Measurements from ENCODE around the gene TM4SF20. TPM values are rescaled to one million over a fixed set of nuclear protein-coding genes. Genes with fewer than 3 reads are reported as not detected.

Gene TM4SF20
- polyA plus RNA-seq, 4 donors, result 175 to 336 (median 206) TPM

DNA sequence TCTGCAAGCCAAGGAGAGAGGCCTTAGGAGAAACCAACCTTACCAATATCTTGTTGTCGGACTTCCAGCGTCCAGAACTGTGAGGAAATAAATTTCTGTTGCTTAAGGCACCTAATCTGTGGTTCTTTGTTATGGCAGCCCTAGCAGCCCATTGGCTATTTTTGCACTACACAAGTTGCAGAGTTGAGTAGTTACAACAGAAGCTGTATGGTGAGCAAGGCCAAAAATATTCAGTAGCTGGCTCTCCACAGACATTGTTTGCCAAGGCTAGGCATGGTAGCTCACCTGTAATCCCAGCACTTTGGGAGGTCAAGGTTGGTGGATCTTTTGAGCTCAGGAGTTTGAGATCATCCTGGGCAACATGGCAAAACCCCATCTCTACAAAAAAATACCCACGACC is 35.7 kb upstream of the TM4SF20 start:
- H3K36me3 ChIP-seq (ENCODE audit: control insufficient read depth in 3 of 3, insufficient read depth in 2 of 3, low read depth in 1 of 3, low read length in 3 of 3), result no peaks in the 10 kb centered on the region
- no peaks in the 10 kb centered on the region for H3K9me3 ChIP-seq (ENCODE audit: control insufficient read depth in 2 of 2, insufficient read depth in 1 of 2, low read depth in 1 of 2, low read length in 1 of 2)
- H3K27ac ChIP-seq (ENCODE audit: low read depth in 1 of 3, low read length in 2 of 3), result no peak overlapping the region
- H3K4me1 ChIP-seq (ENCODE audit: control insufficient read depth in 3 of 3, insufficient read depth in 2 of 3, low read depth in 1 of 3, low read length in 2 of 3), result peaks cover 0 to 19% (median 4%) of the 10 kb centered on the region in 3 donors
- WGBS, 3 donors, result 86 to 97% (median 89%) methylated on average over 3 of the region's 3 CpGs
- no peaks in the 10 kb centered on the region for H3K27me3 ChIP-seq (ENCODE audit: control insufficient read depth in 3 of 3, insufficient read depth in 3 of 3, low read length in 3 of 3)
- DNase-seq, result no peak
- no peak overlapping the region for H3K4me3 ChIP-seq (ENCODE audit: low read depth in 1 of 3, low read length in 3 of 3)
- FAIRE-seq, result no peak

DNA sequence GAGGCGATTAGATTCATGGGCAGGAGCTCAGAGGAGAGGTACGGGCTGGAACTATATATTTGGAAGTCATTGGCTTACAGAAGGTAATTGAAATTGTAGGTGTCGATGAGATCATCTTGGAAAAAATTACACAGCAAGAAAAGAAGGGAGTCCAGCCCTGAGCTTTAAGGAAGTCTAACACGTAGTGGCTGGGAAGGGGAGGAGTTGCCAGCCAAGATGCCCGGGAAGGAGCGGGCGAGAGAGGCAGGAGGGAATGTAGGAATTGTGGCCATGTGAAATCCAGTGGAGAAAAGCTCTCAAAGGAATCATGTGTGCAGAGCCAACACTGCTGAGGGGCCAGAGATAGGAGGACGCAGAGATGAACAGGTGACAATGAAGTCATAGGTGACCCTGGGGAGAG is 34.3 kb upstream of the TM4SF20 start:
- Histone ChIP-seq H3K4me3 (ENCODE audit: low read depth in 1 of 3, low read length in 3 of 3) (no peak overlapping the region), H3K27me3 (ENCODE audit: control insufficient read depth in 3 of 3, insufficient read depth in 3 of 3, low read length in 3 of 3) (no peaks in the 10 kb centered on the region), H3K9me3 (ENCODE audit: control insufficient read depth in 2 of 2, insufficient read depth in 1 of 2, low read depth in 1 of 2, low read length in 1 of 2) (no peaks in the 10 kb centered on the region), H3K36me3 (ENCODE audit: control insufficient read depth in 3 of 3, insufficient read depth in 2 of 3, low read depth in 1 of 3, low read length in 3 of 3) (no peaks in the 10 kb centered on the region), H3K27ac (ENCODE audit: low read depth in 1 of 3, low read length in 2 of 3) (peak overlapping the region in 1 of 3 donors; percentile 61), H3K4me1 (ENCODE audit: control insufficient read depth in 3 of 3, insufficient read depth in 2 of 3, low read depth in 1 of 3, low read length in 2 of 3) (peaks cover 0 to 11% (median 4%) of the 10 kb centered on the region in 3 donors)
- DNase-seq (peak in 1 of 2 donors; percentile 45), FAIRE-seq (no peak)
- WGBS, 3 donors, result 81 to 88% (median 81%) methylated on average over 8 of the region's 8 CpGs

GRCh38 chr2:227412877-227413276 is 33.8 kb upstream of the TM4SF20 start:
- no peaks in the 10 kb centered on the region for H3K27me3 ChIP-seq (ENCODE audit: control insufficient read depth in 3 of 3, insufficient read depth in 3 of 3, low read length in 3 of 3)
- no peaks in the 10 kb centered on the region for H3K9me3 ChIP-seq (ENCODE audit: control insufficient read depth in 2 of 2, insufficient read depth in 1 of 2, low read depth in 1 of 2, low read length in 1 of 2)
- WGBS, 3 donors, result 89 to 90% (median 90%) methylated on average over 5 of the region's 5 CpGs
- peak overlapping the region in 1 of 3 donors; percentile 61 for H3K27ac ChIP-seq (ENCODE audit: low read depth in 1 of 3, low read length in 2 of 3)
- H3K4me1 ChIP-seq (ENCODE audit: control insufficient read depth in 3 of 3, insufficient read depth in 2 of 3, low read depth in 1 of 3, low read length in 2 of 3), result peaks cover 0 to 8% (median 4%) of the 10 kb centered on the region in 3 donors
- H3K4me3 ChIP-seq (ENCODE audit: low read depth in 1 of 3, low read length in 3 of 3), result no peak overlapping the region
- DNase-seq (no peak), FAIRE-seq (no peak)
- no peaks in the 10 kb centered on the region for H3K36me3 ChIP-seq (ENCODE audit: control insufficient read depth in 3 of 3, insufficient read depth in 2 of 3, low read depth in 1 of 3, low read length in 3 of 3)

- Histone ChIP-seq H3K9me3 (ENCODE audit: control insufficient read depth in 2 of 2, insufficient read depth in 1 of 2, low read depth in 1 of 2, low read length in 1 of 2) (no peaks in the 10 kb centered on the region), H3K27me3 (ENCODE audit: control insufficient read depth in 3 of 3, insufficient read depth in 3 of 3, low read length in 3 of 3) (no peaks in the 10 kb centered on the region), H3K4me3 (ENCODE audit: low read depth in 1 of 3, low read length in 3 of 3) (no peak overlapping the region), H3K36me3 (ENCODE audit: control insufficient read depth in 3 of 3, insufficient read depth in 2 of 3, low read depth in 1 of 3, low read length in 3 of 3) (no peaks in the 10 kb centered on the region), H3K4me1 (ENCODE audit: control insufficient read depth in 3 of 3, insufficient read depth in 2 of 3, low read depth in 1 of 3, low read length in 2 of 3) (peaks cover 0 to 7% (median 4%) of the 10 kb centered on the region in 3 donors), H3K27ac (ENCODE audit: low read depth in 1 of 3, low read length in 2 of 3) (no peak overlapping the region)
- WGBS, 3 donors, result 88 to 91% (median 90%) methylated on average over 3 of the region's 3 CpGs
- DNase-seq, result no peak
- FAIRE-seq, result no peak
Measured at GRCh38 chr2:227411990-227412350, 32.9 kb upstream of the TM4SF20 start.

- Histone ChIP-seq H3K4me1 (ENCODE audit: control insufficient read depth in 3 of 3, insufficient read depth in 2 of 3, low read depth in 1 of 3, low read length in 2 of 3) (peaks cover 3 to 12% (median 3%) of the 10 kb centered on the region in 3 donors), H3K4me3 (ENCODE audit: low read depth in 1 of 3, low read length in 3 of 3) (no peak overlapping the region), H3K27ac (ENCODE audit: low read depth in 1 of 3, low read length in 2 of 3) (no peak overlapping the region), H3K9me3 (ENCODE audit: control insufficient read depth in 2 of 2, insufficient read depth in 1 of 2, low read depth in 1 of 2, low read length in 1 of 2) (no peaks in the 10 kb centered on the region), H3K36me3 (ENCODE audit: control insufficient read depth in 3 of 3, insufficient read depth in 2 of 3, low read depth in 1 of 3, low read length in 3 of 3) (no peaks in the 10 kb centered on the region), H3K27me3 (ENCODE audit: control insufficient read depth in 3 of 3, insufficient read depth in 3 of 3, low read length in 3 of 3) (no peaks in the 10 kb centered on the region)
- DNase-seq, result no peak
- FAIRE-seq, result no peak
- WGBS, 3 donors, result 82 to 91% (median 85%) methylated on average over 9 of the region's 9 CpGs
Measured at GRCh38 chr2:227411320-227411989, 32.3 kb upstream of the TM4SF20 start.

DNA sequence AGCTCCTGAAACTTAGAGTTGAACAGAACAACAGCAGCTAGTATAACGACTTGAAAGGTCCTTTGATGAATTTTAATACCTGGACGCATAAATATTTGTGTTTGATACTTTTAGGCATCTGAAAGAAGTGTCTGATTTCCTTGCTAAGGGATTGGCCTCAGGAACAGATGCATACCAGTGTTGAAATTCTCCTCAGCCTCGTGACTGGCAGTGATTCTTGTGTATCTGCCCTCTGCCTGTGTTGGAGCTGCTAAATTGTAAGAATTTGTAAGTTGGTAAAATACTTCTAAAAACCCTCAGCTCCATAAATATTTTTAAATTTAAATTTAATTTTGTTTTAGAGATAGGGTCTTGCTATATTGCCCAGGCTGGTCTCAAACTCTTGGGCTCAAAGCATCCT is 31.1 kb upstream of the TM4SF20 start:
- Histone ChIP-seq H3K4me3 (ENCODE audit: low read depth in 1 of 3, low read length in 3 of 3) (no peak overlapping the region), H3K4me1 (ENCODE audit: control insufficient read depth in 3 of 3, insufficient read depth in 2 of 3, low read depth in 1 of 3, low read length in 2 of 3) (peaks cover 0 to 18% (median 6%) of the 10 kb centered on the region in 3 donors), H3K27ac (ENCODE audit: low read depth in 1 of 3, low read length in 2 of 3) (no peak overlapping the region), H3K36me3 (ENCODE audit: control insufficient read depth in 3 of 3, insufficient read depth in 2 of 3, low read depth in 1 of 3, low read length in 3 of 3) (no peaks in the 10 kb centered on the region), H3K27me3 (ENCODE audit: control insufficient read depth in 3 of 3, insufficient read depth in 3 of 3, low read length in 3 of 3) (no peaks in the 10 kb centered on the region), H3K9me3 (ENCODE audit: control insufficient read depth in 2 of 2, insufficient read depth in 1 of 2, low read depth in 1 of 2, low read length in 1 of 2) (no peaks in the 10 kb centered on the region)
- DNase-seq, result no peak
- WGBS, 3 donors, result 80 to 91% (median 84%) methylated on average over 3 of the region's 3 CpGs
- FAIRE-seq, result no peak

GRCh38 chr2:227407591-227408151 is 28.6 kb upstream of the TM4SF20 start:
- H3K9me3 ChIP-seq (ENCODE audit: control insufficient read depth in 2 of 2, insufficient read depth in 1 of 2, low read depth in 1 of 2, low read length in 1 of 2), result no peaks in the 10 kb centered on the region
- DNase-seq (no peak), FAIRE-seq (no peak)
- no peaks in the 10 kb centered on the region for H3K36me3 ChIP-seq (ENCODE audit: control insufficient read depth in 3 of 3, insufficient read depth in 2 of 3, low read depth in 1 of 3, low read length in 3 of 3)
- H3K4me1 ChIP-seq (ENCODE audit: control insufficient read depth in 3 of 3, insufficient read depth in 2 of 3, low read depth in 1 of 3, low read length in 2 of 3), result peaks cover 0 to 20% (median 11%) of the 10 kb centered on the region in 3 donors
- 85 to 94% (median 93%) methylated on average over 16 of the region's 16 CpGs for WGBS, 3 donors
- H3K4me3 ChIP-seq (ENCODE audit: low read depth in 1 of 3, low read length in 3 of 3), result no peak overlapping the region
- no peaks in the 10 kb centered on the region for H3K27me3 ChIP-seq (ENCODE audit: control insufficient read depth in 3 of 3, insufficient read depth in 3 of 3, low read length in 3 of 3)
- no peak overlapping the region for H3K27ac ChIP-seq (ENCODE audit: low read depth in 1 of 3, low read length in 2 of 3)

- DNase-seq (peak; percentile 93 to 96), FAIRE-seq (no peak)
- Histone ChIP-seq H3K27ac (ENCODE audit: low read depth in 1 of 3, low read length in 2 of 3) (peak overlapping the region in 2 of 3 donors; percentile 50 to 82), H3K9me3 (ENCODE audit: control insufficient read depth in 2 of 2, insufficient read depth in 1 of 2, low read depth in 1 of 2, low read length in 1 of 2) (no peaks in the 10 kb centered on the region), H3K4me1 (ENCODE audit: control insufficient read depth in 3 of 3, insufficient read depth in 2 of 3, low read depth in 1 of 3, low read length in 2 of 3) (peaks cover 0 to 28% (median 12%) of the 10 kb centered on the region in 3 donors), H3K4me3 (ENCODE audit: low read depth in 1 of 3, low read length in 3 of 3) (peak overlapping the region in 1 of 3 donors; percentile 0), H3K36me3 (ENCODE audit: control insufficient read depth in 3 of 3, insufficient read depth in 2 of 3, low read depth in 1 of 3, low read length in 3 of 3) (no peaks in the 10 kb centered on the region), H3K27me3 (ENCODE audit: control insufficient read depth in 3 of 3, insufficient read depth in 3 of 3, low read length in 3 of 3) (no peaks in the 10 kb centered on the region)
- 5 to 11% (median 10%) methylated on average over 7 of the region's 7 CpGs for WGBS, 3 donors
Measured at GRCh38 chr2:227406177-227407031, 27.3 kb upstream of the TM4SF20 start.

Measured in small intestine (tissue), 7 donors.